Measurements from ENCODE around the gene CPLX1. TPM values are rescaled to one million over a fixed set of nuclear protein-coding genes. Genes with fewer than 3 reads are reported as not detected.

CPLX1 gene
- total RNA-seq, 2 experiments from 2014 or later: 1.5 TPM

DNA sequence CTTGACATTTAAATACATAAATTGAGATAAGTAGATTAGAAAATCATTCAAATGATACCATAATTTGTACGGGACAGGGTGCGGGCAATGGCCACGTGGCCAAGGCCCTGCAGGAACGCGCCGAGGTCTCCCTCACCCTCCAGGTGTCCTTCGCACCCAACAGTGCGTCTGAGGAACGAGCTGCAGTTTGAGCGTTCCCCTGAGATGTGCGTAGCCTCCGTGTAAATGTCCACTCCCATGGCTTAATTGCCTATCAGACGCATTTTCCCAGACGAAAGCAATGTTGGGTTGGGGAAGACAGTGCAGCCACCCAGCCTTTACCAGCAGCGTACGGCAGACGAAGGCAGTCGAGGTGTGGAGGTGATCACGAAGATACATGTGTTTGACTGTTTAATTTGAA lies 56.4 kb downstream of the CPLX1 start:
- no peak for DNase-seq
- Histone ChIP-seq H3K36me3 (ENCODE audit: insufficient read depth, low read length) (peaks cover 55% of the 10 kb centered on the region), H3K9me3 (ENCODE audit: control insufficient read depth in 1 of 2, insufficient read depth in 1 of 2, low read length in 2 of 2) (peaks cover 0 to 7% of the 10 kb centered on the region in 2 experiments), H3K27me3 (ENCODE audit: control insufficient read depth in 1 of 2, insufficient read depth in 2 of 2, low read length in 2 of 2) (no peaks in the 10 kb centered on the region), H3K4me1 (ENCODE audit: insufficient read depth, low read length) (peaks cover 28% of the 10 kb centered on the region), H3K4me3 (ENCODE audit: low read length) (no peak overlapping the region), H3K27ac (ENCODE audit: low read depth in 1 of 2, low read length in 2 of 2) (no peak overlapping the region)
- TF ChIP-seq, protein P1, sequence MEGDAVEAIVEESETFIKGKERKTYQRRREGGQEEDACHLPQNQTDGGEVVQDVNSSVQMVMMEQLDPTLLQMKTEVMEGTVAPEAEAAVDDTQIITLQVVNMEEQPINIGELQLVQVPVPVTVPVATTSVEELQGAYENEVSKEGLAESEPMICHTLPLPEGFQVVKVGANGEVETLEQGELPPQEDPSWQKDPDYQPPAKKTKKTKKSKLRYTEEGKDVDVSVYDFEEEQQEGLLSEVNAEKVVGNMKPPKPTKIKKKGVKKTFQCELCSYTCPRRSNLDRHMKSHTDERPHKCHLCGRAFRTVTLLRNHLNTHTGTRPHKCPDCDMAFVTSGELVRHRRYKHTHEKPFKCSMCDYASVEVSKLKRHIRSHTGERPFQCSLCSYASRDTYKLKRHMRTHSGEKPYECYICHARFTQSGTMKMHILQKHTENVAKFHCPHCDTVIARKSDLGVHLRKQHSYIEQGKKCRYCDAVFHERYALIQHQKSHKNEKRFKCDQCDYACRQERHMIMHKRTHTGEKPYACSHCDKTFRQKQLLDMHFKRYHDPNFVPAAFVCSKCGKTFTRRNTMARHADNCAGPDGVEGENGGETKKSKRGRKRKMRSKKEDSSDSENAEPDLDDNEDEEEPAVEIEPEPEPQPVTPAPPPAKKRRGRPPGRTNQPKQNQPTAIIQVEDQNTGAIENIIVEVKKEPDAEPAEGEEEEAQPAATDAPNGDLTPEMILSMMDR (IDR thresholded peaks at IDR 0.05): no peak
- intact Hi-C loops (cut with DNase I, micrococcal nuclease): no loop called here
- H3K27ac Mint-ChIP-seq: no peak overlapping the region
- H3K9me3 Mint-ChIP-seq: no peaks in the 10 kb centered on the region
- peaks cover 69% of the 10 kb centered on the region for H3K36me3 Mint-ChIP-seq (ENCODE audit: low read depth)
- ATAC-seq (ENCODE audit: poor library complexity): no peak
- peaks cover 34% of the 10 kb centered on the region for H3K4me1 Mint-ChIP-seq (ENCODE audit: low read depth)
- no peaks in the 10 kb centered on the region for H3K27me3 Mint-ChIP-seq
- no peak overlapping the region for H3K4me3 Mint-ChIP-seq
- POLR2A ChIA-PET: interaction anchor here (1.1 kb wide), 1 partner anchor 12 kb away, joined by 3 read pairs; no protein-coding TSS in a partner anchor
- CTCF ChIA-PET: no interaction called here

DNA sequence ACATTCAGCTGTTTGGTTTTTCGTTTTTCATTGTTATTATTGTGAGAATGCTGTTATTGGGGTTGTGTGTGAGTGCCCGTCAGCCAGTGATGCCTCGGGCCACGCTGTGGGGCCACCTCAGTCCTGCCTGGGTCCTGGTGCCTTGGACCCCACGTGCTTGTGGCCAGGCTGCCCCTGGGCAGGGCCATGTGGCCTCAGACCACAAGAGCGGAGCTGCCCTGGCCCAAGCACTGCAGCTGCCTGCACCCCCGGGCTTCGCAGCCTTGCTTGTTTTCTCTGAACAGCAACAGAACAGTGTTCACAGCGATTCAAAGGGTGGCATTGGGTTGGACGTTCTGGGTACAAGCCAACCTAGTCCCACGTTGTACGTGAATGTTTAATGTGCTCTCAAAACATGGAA lies 56.9 kb downstream of the CPLX1 start:
- intact Hi-C loops (cut with DNase I, micrococcal nuclease): no loop called here
- no peaks in the 10 kb centered on the region for H3K9me3 Mint-ChIP-seq
- ChIA-PET CTCF (no interaction called here), POLR2A (interaction anchor here (1.1 kb wide), 2 partner anchors 9 to 13 kb away, joined by 3 read pairs; no protein-coding TSS in a partner anchor)
- peaks cover 63% of the 10 kb centered on the region for H3K36me3 Mint-ChIP-seq (ENCODE audit: low read depth)
- no peak overlapping the region for H3K4me3 Mint-ChIP-seq
- H3K27me3 Mint-ChIP-seq: no peaks in the 10 kb centered on the region
- DNase-seq (no peak), ATAC-seq (ENCODE audit: poor library complexity) (no peak)
- peaks cover 0 to 13% of the 10 kb centered on the region in 2 experiments for H3K9me3 ChIP-seq (ENCODE audit: control insufficient read depth in 1 of 2, insufficient read depth in 1 of 2, low read length in 2 of 2)
- H3K4me3 ChIP-seq (ENCODE audit: low read length): no peak overlapping the region
- H3K36me3 ChIP-seq (ENCODE audit: insufficient read depth, low read length): peaks cover 52% of the 10 kb centered on the region
- H3K27me3 ChIP-seq (ENCODE audit: control insufficient read depth in 1 of 2, insufficient read depth in 2 of 2, low read length in 2 of 2): no peaks in the 10 kb centered on the region
- H3K27ac ChIP-seq (ENCODE audit: low read depth in 1 of 2, low read length in 2 of 2): no peak overlapping the region
- H3K27ac Mint-ChIP-seq: no peak overlapping the region
- TF ChIP-seq, protein P1 (IDR thresholded peaks at IDR 0.05): no peak
- H3K4me1 Mint-ChIP-seq (ENCODE audit: low read depth): peaks cover 29% of the 10 kb centered on the region
- peaks cover 23% of the 10 kb centered on the region for H3K4me1 ChIP-seq (ENCODE audit: insufficient read depth, low read length)

- Histone ChIP-seq H3K27me3 (ENCODE audit: control insufficient read depth in 1 of 2, insufficient read depth in 2 of 2, low read length in 2 of 2) (no peaks in the 10 kb centered on the region), H3K4me3 (ENCODE audit: low read length) (no peak overlapping the region), H3K9me3 (ENCODE audit: control insufficient read depth in 1 of 2, insufficient read depth in 1 of 2, low read length in 2 of 2) (peaks cover 0 to 20% of the 10 kb centered on the region in 2 experiments), H3K4me1 (ENCODE audit: insufficient read depth, low read length) (peaks cover 18% of the 10 kb centered on the region), H3K36me3 (ENCODE audit: insufficient read depth, low read length) (peaks cover 53% of the 10 kb centered on the region), H3K27ac (ENCODE audit: low read depth in 1 of 2, low read length in 2 of 2) (no peak overlapping the region)
- DNase-seq (no peak), ATAC-seq (ENCODE audit: poor library complexity) (no peak)
- intact Hi-C loops (cut with DNase I, micrococcal nuclease): no loop called here
- POLR2A ChIA-PET: interaction anchor here (1.1 kb wide), 1 partner anchor 10 kb away, joined by 3 read pairs; no protein-coding TSS in a partner anchor
- Mint-ChIP-seq H3K4me3 (no peak overlapping the region), H3K9me3 (no peaks in the 10 kb centered on the region), H3K27ac (no peak overlapping the region), H3K27me3 (no peaks in the 10 kb centered on the region), H3K36me3 (ENCODE audit: low read depth) (peaks cover 69% of the 10 kb centered on the region), H3K4me1 (ENCODE audit: low read depth) (peaks cover 31% of the 10 kb centered on the region)
- TF ChIP-seq, protein P1 (IDR thresholded peaks at IDR 0.05): no peak
- CTCF ChIA-PET: no interaction called here
Observed at GRCh38 chr4:768076-768475, 57.9 kb downstream of the CPLX1 start.

All from CD4-positive, alpha-beta T cell (primary cell).